K562 (cell line): ENCODE measurements around the gene ZDHHC14. TPM values are rescaled to one million over a fixed set of nuclear protein-coding genes. Genes with fewer than 3 reads are reported as not detected.

Experiments used
- ATAC-seq: fragments of 200-7000 bp; cut with Tn5 transposase; 3 replicates; pipeline ENCODE4 v1.9.1; 2020; ENCODE audit warnings: moderate library complexity
- BruUV-seq: library from RNA; stranded (reverse); fragments of 400-500 nt; replicated peaks from 2 replicates; lab custom pipeline; 2021; lab: Mats Ljungman, UMichigan
- CTCF ChIA-PET: fragments of 300-600 bp; formaldehyde crosslinking; extraction: SDS; loops from one replicate; lab custom pipeline; 2021; ENCODE audit warnings: low intra/inter-chr PET ratio; lab: Yijun Ruan, JAX
- POLR2A ChIA-PET: fragments of 300-600, 350-650 bp; sonication (Branson Sonifier 250); formaldehyde crosslinking; extraction: SDS; loops from one replicate; lab custom pipeline; 2021; ENCODE audit warnings: antibody characterized with exemption, inconsistent platforms; lab: Yijun Ruan, JAX
- DNase-seq, 4 experiments: peaks; one replicate each; pipeline versions ENCODE4 v3.0.0 to v3.0.0-alpha.2; 2011 to 2018; ENCODE audit warnings: low spot score in 3 of 4, mixed read lengths in 3 of 4; ENCODE audit errors: extremely low read depth in 1 of 4
- FAIRE-seq: peaks from 2 replicates; lab custom pipeline; 2011; peaks lifted over from hg19 to GRCh38; lab: Jason Lieb, UNC
- H2AFZ ChIP-seq: 2 replicates; pipeline ENCODE4 v1.6.0; 2011; ENCODE audit warnings: low read depth, low read length, control low read depth, inconsistent platforms
- H3K27ac ChIP-seq: fragments of 200-600 bp; 3 replicates; pipeline ENCODE4 v1.8.0; 2011; ENCODE audit warnings: low read depth, mild to moderate bottlenecking, control low read depth, inconsistent platforms, low read length, moderate library complexity, mixed read lengths; ENCODE audit errors: extremely low read depth
- H3K27me3 ChIP-seq, 2 experiments: fragments of 300-600 bp in 1 of 2; 2 replicates in 1 of 2; 3 replicates in 1 of 2; pipeline versions ENCODE4 v1.6.0 to v1.8.0; 2011; ENCODE audit warnings: inconsistent platforms in 2 of 2, low read length in 2 of 2, mild to moderate bottlenecking in 1 of 2, mixed read lengths in 1 of 2, moderate library complexity in 1 of 2; ENCODE audit not compliant: control insufficient read depth in 2 of 2, insufficient read depth in 2 of 2
- H3K36me3 ChIP-seq: fragments of 300-600 bp; 3 replicates; pipeline ENCODE4 v1.8.0; 2011; ENCODE audit warnings: mild to moderate bottlenecking, low read length, inconsistent platforms; ENCODE audit not compliant: control insufficient read depth, insufficient read depth
- H3K4me1 ChIP-seq, 2 experiments: fragments of 200-600 bp in 1 of 2; replicated peaks in 1 of 2; 2 replicates in 1 of 2; 3 replicates in 1 of 2; pipeline versions ENCODE4 v1.5.1 to v1.8.0; 2011; ENCODE audit warnings: inconsistent platforms in 2 of 2, low read length in 2 of 2, mild to moderate bottlenecking in 1 of 2, mixed read lengths in 1 of 2, moderate library complexity in 1 of 2; ENCODE audit not compliant: control insufficient read depth in 2 of 2, insufficient read depth in 2 of 2
- H3K4me2 ChIP-seq: 2 replicates; pipeline ENCODE4 v1.6.1; 2011; ENCODE audit warnings: low read length, control low read depth, inconsistent platforms, mixed read lengths; ENCODE audit not compliant: insufficient read depth
- H3K4me3 ChIP-seq: fragments of 200-600 bp; sonication (generic), shearing (Covaris generic); 2 replicates; pipeline ENCODE4 v1.5.1; 2016; ENCODE audit warnings: control low read depth, inconsistent platforms
- H3K79me2 ChIP-seq: fragments of 200-600 bp; 3 replicates; pipeline ENCODE4 v1.8.0; 2011; ENCODE audit warnings: low read length, inconsistent platforms; ENCODE audit not compliant: control insufficient read depth, insufficient read depth
- H3K9ac ChIP-seq, 2 experiments: 2 replicates each; pipeline versions ENCODE4 v1.6.0 to v1.6.1; 2011; ENCODE audit warnings: low read depth in 2 of 2, low read length in 2 of 2, control low read depth in 1 of 2, inconsistent platforms in 1 of 2, mild to moderate bottlenecking in 1 of 2, mixed read lengths in 1 of 2; ENCODE audit not compliant: insufficient read depth in 1 of 2
- H3K9me1 ChIP-seq: one replicate; pipeline ENCODE4 v1.6.0; 2011; ENCODE audit warnings: inconsistent platforms, mild to moderate bottlenecking, low read length, moderate library complexity; ENCODE audit not compliant: control insufficient read depth, insufficient read depth
- H3K9me3 ChIP-seq: replicated peaks from 2 replicates; pipeline ENCODE4 v1.5.1; 2011; ENCODE audit warnings: low read depth, low read length, inconsistent platforms; ENCODE audit not compliant: control insufficient read depth, insufficient read depth
- H4K20me1 ChIP-seq: replicated peaks from 2 replicates; pipeline ENCODE4 v1.6.1; 2011; ENCODE audit warnings: low read length, inconsistent platforms, mixed read lengths; ENCODE audit not compliant: control insufficient read depth, insufficient read depth
- ADNP ChIP-seq: fragments of 200-800 bp; sonication (Bioruptor generic); IDR thresholded peaks from 2 replicates; pipeline ENCODE4 v1.6.1; 2016; ENCODE audit warnings: missing genetic modification characterization, missing compliant biosample characterization
- ARID3B ChIP-seq: fragments of 250-450 bp; sonication (Bioruptor Pico); IDR thresholded peaks from 2 replicates; pipeline ENCODE4 v1.4.0; 2020; ENCODE audit warnings: borderline replicate concordance
- ARNT ChIP-seq, 2 experiments: fragments of 450-650 bp; IDR thresholded peaks; 2 replicates each; pipeline ENCODE4 v1.6.1; 2016; ENCODE audit warnings: mild to moderate bottlenecking in 1 of 2
- BCOR ChIP-seq: fragments of 450-650 bp; IDR thresholded peaks from 2 replicates; pipeline ENCODE4 v1.6.1; 2016
- CLOCK ChIP-seq: fragments of 250-450 bp; sonication (Bioruptor Pico); IDR thresholded peaks from 2 replicates; pipeline ENCODE4 v1.4.0; 2020; ENCODE audit warnings: mild to moderate bottlenecking, moderate library complexity, borderline replicate concordance
- HDAC2 ChIP-seq: fragments of 450-650 bp; IDR thresholded peaks from 2 replicates; pipeline ENCODE4 v1.6.1; 2016; ENCODE audit warnings: mild to moderate bottlenecking
- IRF9 ChIP-seq: fragments of 450-650 bp; IDR thresholded peaks from 2 replicates; pipeline ENCODE4 v1.6.1; 2016; ENCODE audit warnings: missing biosample characterization, missing genetic modification characterization
- KDM1A ChIP-seq, 2 experiments: fragments of 450-650 bp; IDR thresholded peaks; 2 replicates each; pipeline ENCODE4 v1.6.1; 2016; ENCODE audit warnings: mild to moderate bottlenecking in 2 of 2
- KLF13 ChIP-seq: fragments of 450-650 bp; IDR thresholded peaks from 2 replicates; pipeline ENCODE4 v1.6.1; 2016; ENCODE audit warnings: missing genetic modification characterization, low read depth, mild to moderate bottlenecking, missing compliant biosample characterization, moderate library complexity, borderline replicate concordance
- NR2C2 ChIP-seq, 2 experiments: fragments of 200-800 bp in 1 of 2; sonication (Bioruptor generic) in 1 of 2; sonication (generic) in 1 of 2; formaldehyde crosslinking in 1 of 2; IDR thresholded peaks; 2 replicates each; pipeline versions ENCODE4 v1.6.1 to v1.8.0; 2016 to 2022; ENCODE audit warnings: mild to moderate bottlenecking in 1 of 2, missing compliant biosample characterization in 1 of 2, missing genetic modification characterization in 1 of 2, missing genetic modification reagents in 1 of 2
- RBM25 ChIP-seq: fragments of 200-400 bp; formaldehyde crosslinking; IDR thresholded peaks from 2 replicates; pipeline ENCODE4 v1.6.1; 2018; ENCODE audit warnings: low read length, low read depth, moderate library complexity; ENCODE audit not compliant: severe bottlenecking
- RCOR1 ChIP-seq, 2 experiments: IDR thresholded peaks; 2 replicates each; pipeline ENCODE4 v1.6.1; 2012; ENCODE audit warnings: low read depth in 2 of 2, low read length in 2 of 2, borderline replicate concordance in 1 of 2, improper control_type of control experiment in 1 of 2
- SMARCA5 ChIP-seq: fragments of 450-650 bp; IDR thresholded peaks from 2 replicates; pipeline ENCODE4 v1.6.1; 2016
- ZKSCAN8 ChIP-seq: fragments of 200-800 bp; sonication (Bioruptor generic); IDR thresholded peaks from 2 replicates; pipeline ENCODE4 v1.6.1; 2016; ENCODE audit warnings: missing genetic modification characterization, missing compliant biosample characterization
- ZNF24 ChIP-seq: fragments of 450-650 bp; IDR thresholded peaks from 2 replicates; pipeline ENCODE4 v1.6.1; 2016
- WGBS: fragments of 100-300 bp; shearing (Covaris generic); methylation state at CpG from one replicate; pipeline ENCODE4 v1.1.6; 2016; ENCODE audit warnings: low coverage, mixed read lengths; ENCODE audit not compliant: insufficient coverage; ENCODE audit errors: missing lambda C conversion rate; 5-methylcytosine and 5-hydroxymethylcytosine counted together
- in situ Hi-C: fragments of 300-500 bp; cut with MboI; formaldehyde crosslinking; loops from 4 replicates; pipeline ENCODE4 v1.15.0; 2018; ENCODE audit warnings: inconsistent platforms, mixed read lengths
- intact Hi-C: fragments of 100-400 bp; cut with micrococcal nuclease; formaldehyde crosslinking; loops from 2 replicates; pipeline ENCODE4 v1.14.2; 2022
- polyA plus RNA-seq, 8 experiments: library from polyadenylated mRNA; depleted of rRNA in 4 of 8; stranded (reverse) in 5 of 8; unstranded in 3 of 8; fragments of >200 nt; fragmentation: Nextera tagmentation in 2 of 8; fragmentation: Illumina TruSeq in 1 of 8; extraction: Ambion mirVana in 2 of 8; extraction: Trizol in 1 of 8; gene quantifications; 2 replicates each; pipeline versions ENCODE4 v1.2.1 to v1.2.3, GENCODE V29; 2011 to 2014; ENCODE audit warnings: inconsistent platforms in 1 of 8, missing spikeins in 1 of 8
- total RNA-seq, 7 experiments: library from RNA; depleted of rRNA in 6 of 7; stranded (reverse); fragments of >200 nt in 6 of 7; fragmentation: Illumina TruSeq in 2 of 7; extraction: Trizol in 2 of 7; gene quantifications; 2 replicates each; pipeline versions ENCODE4 v1.2.1 to v1.2.3, GENCODE V29; 2011 to 2021; ENCODE audit warnings: low replicate concordance in 1 of 7

Gene ZDHHC14
- total and polyA plus RNA-seq, 9 of the 15 experiments (the other 6 are each of a cell fraction or from before 2014, with no cell fraction given): 0.92 to 23.1 (median 13.8) TPM

- TF ChIP-seq ZKSCAN8: no peak
Observed at GRCh38 chr6:157711060-157711459, 330.1 kb downstream of the ZDHHC14 start (continued).

GRCh38 chr6:157712585-157713295 lies 331.8 kb downstream of the ZDHHC14 start:
- ChIA-PET POLR2A (interaction anchor here (0.8 to 1.2 kb wide), 2 partner anchors 8 to 13 kb away, joined by 3 to 4 read pairs; no protein-coding TSS in a partner anchor), CTCF (no interaction called here)
- Histone ChIP-seq H3K4me2 (no peak overlapping the region), H3K9ac (no peak overlapping the region), H3K9me1 (no peaks in the 10 kb centered on the region), H3K4me1 (peaks cover 4 to 6% of the 10 kb centered on the region in 2 experiments; a peak in 2 of 5 replicates), H4K20me1 (no peaks in the 10 kb centered on the region), H3K27ac (no peak overlapping the region), H3K36me3 (no peaks in the 10 kb centered on the region), H3K27me3 (no peaks in the 10 kb centered on the region; a peak in 1 of 5 replicates), H3K4me3 (no peak overlapping the region), H3K9me3 (no peaks in the 10 kb centered on the region), H2AFZ (no peak overlapping the region), H3K79me2 (no peaks in the 10 kb centered on the region)
- no peak for DNase-seq
- 29% methylated on average over 8 of the region's 8 CpGs for WGBS
- intact Hi-C loops (no loop called here), in situ Hi-C loops (no loop called here)
- no TSS peak for BruUV-seq
- no peak for FAIRE-seq
- no peak for ATAC-seq
- peak; percentile 97 for TF ChIP-seq RBM25
- TF ChIP-seq SMARCA5: peak; percentile 42; the same call in 1 of the 2 replicates
- TF ChIP-seq HDAC2: peak; percentile 54; the same call in 1 of the 2 replicates
- TF ChIP-seq ADNP: peak; percentile 83
- TF ChIP-seq RCOR1 (IDR thresholded peaks at IDR 0.05; ENCODE audit: borderline replicate concordance in 1 of 2, low read depth in 2 of 2, low read length in 2 of 2): peak in 1 of 2 experiments; percentile 66; a peak in 1 of 4 replicates
- no peak for TF ChIP-seq ARID3B (CRISPR knock-in tag)
- TF ChIP-seq ARNT (IDR thresholded peaks at IDR 0.05): 0 out of 4 replicates have a peak, but pooled peaks of 1 of the 2 experiments have one; percentile 29
- TF ChIP-seq IRF9 (tag): no peak
- 0 out of 2 replicates have a peak, but pooled peaks have one; percentile 15 for TF ChIP-seq ZNF24
- TF ChIP-seq KDM1A (IDR thresholded peaks at IDR 0.05): peak; percentile 25 to 52; a peak in 1 of 4 replicates
- TF ChIP-seq NR2C2 (CRISPR knock-in tag; IDR thresholded peaks at IDR 0.05): no peak
- no peak for TF ChIP-seq NR2C2 (tag; IDR thresholded peaks at IDR 0.05)
- peak; percentile 84 for TF ChIP-seq BCOR
- no peak for TF ChIP-seq KLF13 (tag)
- no peak for TF ChIP-seq CLOCK (CRISPR knock-in tag)
